ENCODE data around the gene SCNM1.
"Not testable (repeated sequence)": the region's sequence is repeated elsewhere in the genome, so short reads cannot be mapped to it uniquely, and the experiment has no call there.

Gene SCNM1

DNA sequence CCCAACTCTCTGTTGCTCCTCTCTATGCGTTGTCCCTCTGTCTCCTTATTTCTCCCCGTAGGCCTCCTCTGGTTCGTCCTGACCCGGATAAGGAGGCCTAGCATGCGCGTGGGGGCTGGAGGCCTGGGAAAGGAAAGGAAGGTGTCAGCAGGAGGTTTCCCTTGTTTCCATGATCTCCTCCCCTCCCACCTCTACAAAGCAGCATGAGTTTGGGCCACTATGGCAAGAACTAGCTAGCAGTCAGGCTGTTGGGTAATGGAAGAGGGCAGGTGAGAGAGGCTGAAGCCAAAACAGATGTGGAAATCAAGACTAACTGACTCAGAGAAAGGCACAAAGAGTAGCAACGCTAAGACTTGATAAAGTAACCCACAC is 18.8 kb upstream of the SCNM1 start:
- no peak for DNase-seq

DNA sequence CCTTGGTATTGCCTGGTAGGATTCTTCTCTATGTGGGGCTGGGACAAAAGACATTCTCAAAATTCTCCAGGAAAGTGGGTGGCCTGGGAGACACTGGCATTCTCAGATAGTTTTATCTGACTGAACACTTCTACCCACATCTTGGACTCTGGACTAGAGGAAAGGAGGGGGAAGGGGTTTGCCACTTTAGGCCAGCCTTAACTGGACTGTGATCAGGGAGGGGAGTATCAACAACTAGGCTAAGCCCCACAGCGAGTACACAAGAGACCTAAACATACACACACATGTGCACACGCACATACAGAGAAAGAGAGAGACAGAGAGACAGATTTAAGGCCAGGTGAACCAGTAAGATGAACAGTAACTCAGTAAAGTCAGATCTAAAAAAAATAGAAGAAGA is 18.3 kb upstream of the SCNM1 start:
- DNase-seq = no peak

DNA sequence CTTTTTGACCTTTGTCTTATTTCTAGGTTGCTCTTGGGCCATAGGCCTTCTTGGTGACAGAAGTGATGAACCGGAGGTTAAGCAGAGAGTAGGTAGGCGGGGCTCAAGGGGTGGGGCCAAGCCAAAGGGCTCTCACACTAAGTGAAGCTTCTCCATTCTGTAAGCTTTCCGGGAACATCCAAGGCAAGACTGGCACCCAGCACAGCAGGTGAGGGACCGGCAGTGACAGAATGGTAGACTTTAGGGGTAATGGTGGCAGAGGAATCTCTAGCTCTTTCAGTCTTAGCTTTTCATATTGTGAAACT is 9.5 kb upstream of the SCNM1 start, which contains the start of gene TNFAIP8L2:
TNFAIP8L2 (plus strand) TSS at position 135 of the 305 bp plus-strand sequence. CDS start 2,049 bp downstream, outside the sequence.
- DNase-seq = peak; percentile 56

DNA sequence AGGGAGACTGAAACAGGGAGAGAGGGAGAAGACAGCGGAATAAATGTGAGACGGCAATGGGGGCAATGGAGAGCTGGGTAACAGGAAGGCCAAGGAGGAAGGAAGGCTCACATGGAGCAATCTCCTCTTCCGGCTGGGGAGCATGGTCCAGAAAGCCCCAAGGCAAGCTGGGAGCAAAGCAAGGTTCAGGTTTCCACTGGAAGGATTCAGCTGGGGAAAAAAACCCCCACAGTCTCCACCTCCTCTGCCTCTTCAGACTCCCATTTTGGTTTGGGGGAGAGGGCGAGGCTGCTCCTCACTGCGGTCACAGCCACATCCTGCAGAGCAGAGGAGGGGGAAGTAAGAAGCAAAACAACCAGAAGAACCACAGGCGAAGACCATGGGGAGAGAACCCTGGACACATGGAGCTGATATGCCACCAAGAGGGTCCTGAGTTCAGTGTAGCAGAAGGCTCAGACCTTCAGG is 8.8 kb upstream of the SCNM1 start:
- peak; percentile 40 for DNase-seq

DNA sequence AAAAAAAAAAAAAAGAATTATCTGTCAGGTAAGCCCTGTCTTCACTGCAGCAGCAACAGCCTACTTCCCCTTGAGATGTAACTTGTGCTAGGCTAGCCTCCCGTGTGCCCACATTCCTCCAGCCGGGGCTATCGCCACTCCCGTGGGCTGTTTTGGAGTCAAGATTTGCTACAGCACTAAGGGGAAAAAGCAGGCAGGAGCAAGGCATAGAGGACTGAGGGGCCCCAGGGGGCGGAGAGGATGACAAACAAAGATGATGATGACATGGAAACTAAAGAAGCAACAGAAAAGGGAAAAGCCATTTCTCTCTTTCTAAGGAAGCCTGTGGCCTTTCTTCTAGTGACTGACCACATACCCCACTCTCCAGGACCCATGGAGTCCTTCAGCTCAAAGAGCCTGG is 7.6 kb upstream of the SCNM1 start:
- no peak for DNase-seq

DNA sequence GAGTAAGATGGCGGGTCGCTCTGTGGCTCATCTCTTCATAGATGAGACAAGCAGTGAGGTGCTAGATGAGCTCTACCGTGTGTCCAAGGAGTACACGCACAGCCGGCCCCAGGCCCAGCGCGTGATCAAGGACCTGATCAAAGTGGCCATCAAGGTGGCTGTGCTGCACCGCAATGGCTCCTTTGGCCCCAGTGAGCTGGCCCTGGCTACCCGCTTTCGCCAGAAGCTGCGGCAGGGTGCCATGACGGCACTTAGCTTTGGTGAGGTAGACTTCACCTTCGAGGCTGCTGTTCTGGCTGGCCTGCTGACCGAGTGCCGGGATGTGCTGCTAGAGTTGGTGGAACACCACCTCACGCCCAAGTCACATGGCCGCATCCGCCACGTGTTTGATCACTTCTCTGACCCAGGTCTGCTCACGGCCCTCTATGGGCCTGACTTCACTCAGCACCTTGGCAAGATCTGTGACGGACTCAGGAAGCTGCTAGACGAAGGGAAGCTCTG is 7.1 kb upstream of the SCNM1 start:
- no peak for DNase-seq

DNA sequence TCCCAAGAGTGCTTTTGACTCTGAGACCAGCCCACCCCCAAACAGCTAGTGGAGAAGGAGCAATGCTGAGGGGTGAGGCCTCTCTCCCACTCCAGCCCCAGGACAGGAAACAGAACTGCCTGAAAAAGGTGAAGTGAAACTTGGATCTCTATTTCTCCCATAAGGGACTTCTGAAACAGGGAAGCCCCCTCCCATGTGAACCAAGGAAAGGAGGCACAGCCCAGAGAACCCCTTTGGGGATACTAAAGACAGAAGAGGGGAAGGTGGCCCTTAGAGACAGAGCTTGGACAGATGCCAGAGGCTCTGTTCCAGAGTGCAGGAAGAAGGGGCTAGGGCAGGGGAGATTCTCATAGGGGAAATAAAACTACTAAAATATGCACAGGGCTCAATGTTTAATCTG is 6.6 kb upstream of the SCNM1 start:
- DNase-seq = no peak

DNA sequence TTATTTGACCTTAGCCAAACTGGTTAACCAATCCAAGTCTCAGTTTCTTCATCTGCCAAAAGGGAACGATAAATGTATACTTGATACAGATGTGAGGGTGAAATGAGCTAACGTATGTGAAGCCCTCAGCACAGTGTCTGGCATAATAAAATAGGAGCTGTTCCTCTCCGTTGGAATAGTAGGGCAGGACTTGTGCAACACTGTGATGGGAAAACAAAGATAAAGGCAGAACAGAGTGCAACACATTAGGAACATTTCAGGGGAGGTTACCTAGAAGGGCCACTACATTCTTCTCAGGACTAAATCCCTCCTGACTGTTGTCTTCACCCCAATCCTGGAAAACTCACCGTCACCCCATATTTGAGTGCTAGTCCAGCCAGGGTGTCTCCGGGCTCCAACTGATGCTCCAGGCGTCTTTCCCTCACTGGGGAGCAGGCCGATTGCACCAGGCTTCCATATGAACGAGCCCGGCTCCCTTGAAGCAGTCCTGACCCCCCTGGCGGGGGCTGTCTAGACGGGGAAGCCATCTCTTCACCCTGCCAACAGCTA is 1.1 kb upstream of the SCNM1 start:
- DNase-seq = no peak

DNA sequence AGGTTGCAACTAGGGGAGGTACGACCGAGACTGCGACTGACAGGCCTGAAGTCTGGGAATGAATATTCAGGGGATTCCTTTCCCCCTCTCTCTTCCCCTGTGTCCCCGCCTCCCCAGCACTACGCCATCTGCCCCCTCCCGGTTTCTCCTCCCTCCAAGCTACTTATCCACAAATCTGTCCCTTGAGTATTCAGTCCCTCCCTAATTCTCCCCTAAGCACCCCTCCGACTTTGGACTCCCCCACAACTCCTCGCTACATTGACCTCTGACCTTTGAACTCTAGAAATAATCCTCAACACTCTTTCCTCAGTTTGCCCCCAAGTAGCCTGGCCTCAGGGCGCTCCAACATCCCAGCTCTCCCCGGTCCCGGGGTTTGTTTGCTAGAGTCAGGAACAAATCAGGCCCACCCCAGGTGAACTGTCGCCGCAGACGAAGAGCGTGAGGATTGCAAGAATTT is 635 bp upstream of the SCNM1 start:
- DNase-seq = no peak

DNA sequence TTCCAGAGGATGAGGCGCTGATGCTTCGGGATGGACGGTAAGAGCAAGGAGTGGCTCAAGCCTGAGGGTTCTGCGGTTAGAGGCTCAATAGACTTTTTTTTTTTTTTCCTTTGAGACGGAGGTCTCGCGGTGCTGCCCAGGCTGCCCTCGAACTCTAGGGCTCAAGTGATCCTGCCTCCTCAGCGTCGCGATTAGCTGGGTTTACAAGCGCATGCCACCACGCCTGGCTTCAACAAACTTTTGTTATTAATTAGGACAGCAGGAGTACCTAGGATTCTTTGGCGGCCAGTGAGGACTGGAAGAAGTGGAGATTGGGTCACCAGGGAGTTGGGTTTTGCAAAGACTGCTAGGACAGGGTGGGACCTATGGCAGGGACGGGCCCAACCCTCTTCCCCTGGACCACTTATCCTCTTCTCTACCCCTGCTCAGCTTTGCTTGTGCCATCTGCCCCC is 587 bp downstream of the SCNM1 start:
- no peak for DNase-seq

DNA sequence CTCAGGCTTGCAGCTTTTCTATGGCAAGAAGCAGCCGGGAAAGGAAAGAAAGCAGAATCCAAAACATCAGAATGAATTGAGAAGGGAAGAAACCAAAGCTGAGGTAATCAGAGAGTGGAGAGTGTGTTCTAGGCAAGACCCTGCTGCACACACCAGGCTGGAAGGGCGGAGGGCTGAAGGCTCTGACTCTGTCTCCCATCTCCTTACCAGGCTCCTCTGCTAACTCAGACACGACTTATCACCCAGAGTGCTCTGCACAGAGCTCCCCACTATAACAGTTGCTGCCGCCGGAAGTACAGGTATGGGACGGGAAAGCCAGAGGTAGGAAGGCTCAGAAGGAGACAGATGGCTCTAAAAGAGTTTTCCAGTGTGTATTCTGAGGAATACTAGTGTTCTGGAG is 1.2 kb downstream of the SCNM1 start:
- DNase-seq = no peak

DNA sequence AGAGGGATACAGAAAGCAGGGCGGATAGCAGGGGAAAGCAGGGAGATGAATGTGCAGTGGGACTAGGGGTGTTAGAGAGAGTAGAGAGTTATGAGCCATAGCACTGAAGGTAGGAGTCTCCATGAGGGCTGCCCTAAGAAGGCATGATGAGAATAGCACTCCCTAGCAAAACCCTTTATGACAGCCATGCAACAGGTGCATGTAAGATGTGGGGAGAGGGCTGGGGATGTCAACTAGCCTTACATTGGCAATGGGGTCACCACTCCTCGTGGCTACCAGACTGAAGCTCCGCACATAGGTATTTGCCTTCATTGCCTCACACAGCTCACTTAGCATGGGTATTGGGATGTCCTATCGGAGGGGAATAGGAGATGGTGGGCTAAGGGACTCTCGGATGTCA is 5.2 kb downstream of the SCNM1 start:
- DNase-seq = no peak

DNA sequence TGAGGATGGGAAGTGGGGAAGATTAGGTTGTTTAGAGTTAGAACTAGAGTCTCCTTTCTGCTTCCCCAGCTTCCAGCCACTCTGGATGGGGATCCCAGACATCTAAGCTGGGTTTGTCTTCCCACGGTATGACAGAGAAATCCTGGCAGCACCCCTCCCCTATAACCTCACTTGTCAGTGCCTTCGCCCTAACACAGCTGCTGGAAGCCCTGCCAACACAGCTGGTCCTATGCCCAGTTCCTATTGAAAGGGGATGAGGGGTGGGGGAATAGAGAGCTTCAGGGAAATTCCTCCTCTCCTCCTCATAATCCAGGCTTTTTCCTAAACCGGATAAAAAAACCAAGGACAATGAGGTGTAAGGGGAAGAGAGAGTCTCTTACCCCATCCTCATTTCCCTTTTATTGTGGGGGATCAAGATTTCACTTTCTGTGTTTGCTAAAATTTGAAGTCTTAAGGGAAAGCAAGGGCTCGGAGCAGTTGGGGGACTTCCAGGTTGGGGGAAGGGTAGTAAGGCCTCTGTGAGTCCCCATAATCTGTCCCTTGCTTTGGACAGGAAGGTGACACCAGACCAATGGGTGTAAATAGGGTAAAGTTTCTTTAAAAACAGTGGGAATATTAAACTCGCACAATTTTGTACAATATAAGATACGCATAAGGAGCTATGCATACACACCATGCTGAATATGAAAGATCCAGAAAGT is 9.2 kb downstream of the SCNM1 start:
- no peak for DNase-seq

DNA sequence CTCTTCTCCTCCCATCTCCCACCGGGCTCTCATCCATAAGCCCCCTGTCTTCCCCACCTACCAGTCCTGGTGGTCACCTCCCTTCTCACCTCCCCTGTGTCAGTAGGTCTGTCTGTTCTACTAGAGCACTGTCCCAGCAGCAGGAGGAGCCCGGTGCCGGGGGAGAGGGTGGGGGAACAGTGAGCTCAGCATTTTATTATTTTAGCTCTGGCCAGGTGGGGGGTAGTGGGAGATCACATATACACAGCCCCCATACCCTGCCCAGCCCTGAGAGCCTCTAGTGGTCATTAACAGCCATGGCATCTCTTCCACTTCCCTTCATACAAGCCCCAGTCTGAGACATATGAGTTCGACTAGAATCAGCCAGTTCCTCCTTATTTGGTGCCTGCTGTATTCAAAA is 9.9 kb downstream of the SCNM1 start, which contains the start of gene TMOD4:
TMOD4 (minus strand) TSS at position 119 of the 400 bp plus-strand sequence. CDS start 1,106 bp downstream, outside the sequence.
- DNase-seq = no peak

DNA sequence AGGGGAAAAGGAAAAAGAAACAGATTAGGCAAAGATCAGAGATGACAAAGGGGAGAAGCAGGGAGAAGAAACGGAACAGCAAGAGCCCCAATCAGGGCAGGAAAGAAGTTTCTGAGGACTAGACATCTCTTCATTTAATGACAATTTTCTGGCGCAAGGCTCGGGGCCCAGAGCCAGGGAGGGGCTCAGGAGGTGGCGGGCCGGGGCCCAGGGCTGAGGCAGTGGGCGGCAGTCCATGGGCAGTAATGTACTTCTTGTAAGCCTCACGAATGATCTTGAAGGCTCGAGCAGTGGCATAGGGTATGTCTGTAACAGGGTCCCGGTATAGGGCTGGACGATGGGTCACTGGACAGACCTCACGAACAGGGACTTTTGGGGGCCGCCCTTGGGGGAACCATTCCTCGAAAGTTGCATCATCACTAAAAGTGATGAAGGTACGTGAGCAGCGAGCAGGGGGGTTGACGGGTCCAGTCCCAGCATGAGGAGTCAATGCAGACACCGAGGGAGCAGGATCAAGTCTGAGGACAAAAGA is 10.6 kb downstream of the SCNM1 start:
- no peak for DNase-seq

DNA sequence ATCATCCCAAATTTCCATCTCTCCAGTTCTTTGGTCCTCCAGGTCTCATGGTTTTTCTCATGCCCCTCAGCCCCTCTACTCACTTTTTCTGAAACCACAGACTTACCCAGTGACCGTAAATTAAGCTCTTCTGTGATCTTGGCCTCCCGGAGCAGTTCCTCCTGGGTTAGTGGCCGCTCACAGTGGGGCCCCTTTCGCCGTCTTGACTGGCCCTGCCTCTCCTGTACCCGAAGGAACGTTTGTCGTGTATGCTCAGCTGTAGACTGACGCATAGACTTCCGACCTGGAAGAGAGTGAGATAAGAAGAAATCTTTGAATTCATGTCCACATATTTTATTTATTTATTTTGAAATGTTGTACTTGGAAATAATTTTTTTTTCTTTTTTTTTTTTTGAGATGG is 18.3 kb downstream of the SCNM1 start:
- DNase-seq = no peak

DNA sequence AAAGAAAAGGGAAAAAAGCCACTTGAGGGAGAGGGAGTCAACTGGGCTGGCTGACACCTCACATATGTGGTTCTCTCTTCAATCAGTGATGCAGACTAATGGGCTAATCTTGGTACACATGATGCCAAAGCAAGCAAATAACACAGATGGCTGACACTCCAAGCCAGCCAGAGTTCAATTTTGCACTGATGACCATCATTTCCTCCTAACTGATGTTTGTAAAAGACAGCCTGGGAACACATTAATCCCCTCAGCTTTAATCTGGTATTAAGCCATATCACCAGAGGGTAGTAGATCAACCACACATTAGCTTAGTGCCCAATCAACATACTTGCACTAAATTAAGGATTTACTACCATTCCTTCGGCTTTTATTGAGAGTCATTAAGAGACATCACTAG is 21.3 kb downstream of the SCNM1 start:
- no peak for DNase-seq

DNA sequence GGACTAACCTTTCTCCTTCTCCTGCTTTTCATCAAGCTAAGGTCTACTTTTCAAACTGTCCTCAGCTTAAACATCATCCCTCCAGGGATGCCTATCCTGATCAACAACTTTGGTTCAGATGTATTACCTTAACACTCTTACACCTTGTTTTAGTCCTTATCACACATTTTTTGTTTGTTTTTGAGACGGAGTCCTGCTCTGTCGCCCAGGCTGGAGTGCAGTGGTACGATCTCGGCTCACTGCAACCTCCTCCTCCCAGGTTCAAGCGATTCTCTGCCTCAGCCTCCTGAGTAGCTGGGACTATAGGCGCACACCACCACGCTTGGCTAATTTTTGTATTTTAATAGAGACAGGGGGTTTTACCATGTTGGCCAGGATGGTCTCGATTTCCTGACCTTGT is 22.7 kb downstream of the SCNM1 start:
- not testable (repeated sequence) for DNase-seq

DNA sequence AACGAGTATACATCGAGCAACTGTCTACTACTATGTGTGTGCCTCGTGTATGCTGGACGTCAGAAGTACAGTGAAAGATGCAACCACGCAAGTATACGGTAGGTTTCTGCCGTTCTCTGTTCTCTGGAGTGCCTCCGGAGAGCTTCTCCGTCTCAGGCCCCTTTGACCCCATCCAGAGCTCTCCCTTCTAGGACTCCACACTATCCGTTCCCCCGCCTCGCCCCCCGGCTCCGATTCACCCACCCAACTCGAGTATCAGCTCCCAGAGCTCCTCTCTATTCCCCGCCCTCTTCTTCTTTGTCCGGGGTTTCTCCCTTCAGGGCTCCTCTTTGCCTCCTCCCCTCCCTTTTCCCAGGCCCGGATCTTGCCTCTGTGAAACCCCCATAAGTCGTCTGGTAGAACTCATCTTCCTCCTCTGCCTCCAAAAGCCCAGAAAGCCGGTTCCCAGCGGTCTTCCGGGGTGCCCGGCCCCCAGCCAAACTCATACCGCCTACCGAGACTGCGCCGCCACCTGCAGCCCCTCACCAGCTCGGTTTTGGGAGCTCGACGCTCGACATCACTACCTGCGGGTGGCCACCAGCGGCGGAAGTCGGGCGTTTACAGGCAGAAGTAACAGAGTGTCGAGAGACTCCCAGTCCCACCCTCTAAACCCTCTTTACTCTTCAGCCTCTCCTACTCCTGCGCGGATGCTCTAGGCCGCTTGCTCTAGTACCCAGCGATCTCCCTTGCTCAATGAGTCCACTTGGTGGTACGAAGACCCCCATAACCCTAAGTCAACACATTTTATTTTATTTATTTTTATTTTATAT is 23.9 kb downstream of the SCNM1 start, which contains the start of gene VPS72:
VPS72 (minus strand) TSS at position 561 of the 809 bp plus-strand sequence; CDS start at position 485, 76 bp downstream.
- DNase-seq = peak; percentile 77

DNA sequence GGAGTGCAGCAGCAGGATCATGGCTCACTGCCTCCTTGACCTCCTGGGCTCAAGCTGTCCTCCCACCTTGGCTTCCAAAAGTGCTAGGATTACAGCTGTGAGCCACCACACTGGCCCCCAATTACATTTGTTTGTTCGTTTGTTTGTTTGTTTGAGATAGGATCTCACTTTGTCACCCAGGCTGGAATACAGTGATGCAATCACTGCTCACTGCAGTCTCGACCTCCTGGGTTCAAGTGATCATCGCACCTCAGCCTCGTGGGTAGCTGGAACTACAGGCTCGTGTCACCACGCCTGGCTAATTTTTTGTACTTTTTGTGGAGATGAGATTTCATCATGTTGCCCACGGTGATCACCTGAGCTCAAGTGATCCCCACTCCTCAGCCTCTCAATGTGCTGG is 26.1 kb downstream of the SCNM1 start:
- DNase-seq = no peak

DNA sequence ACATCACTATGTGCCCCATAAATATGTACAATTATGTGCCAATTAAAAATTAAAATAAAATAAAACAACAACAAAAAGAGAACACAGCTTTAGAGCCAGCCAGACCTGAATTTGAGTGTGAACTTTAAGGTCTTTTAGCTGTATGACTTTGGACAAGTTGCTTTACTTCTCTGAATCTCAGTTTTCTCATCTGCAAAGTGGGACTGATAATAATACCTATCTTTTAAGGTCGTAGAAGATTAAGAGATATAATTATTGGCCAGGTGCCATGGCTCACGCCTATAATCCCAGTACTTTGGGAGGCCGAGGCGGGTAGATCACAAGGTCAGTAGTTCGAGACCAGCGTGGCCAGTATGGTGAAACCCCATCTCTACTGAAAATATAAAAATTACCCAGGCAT is 27.4 kb downstream of the SCNM1 start:
- no peak for DNase-seq

DNA sequence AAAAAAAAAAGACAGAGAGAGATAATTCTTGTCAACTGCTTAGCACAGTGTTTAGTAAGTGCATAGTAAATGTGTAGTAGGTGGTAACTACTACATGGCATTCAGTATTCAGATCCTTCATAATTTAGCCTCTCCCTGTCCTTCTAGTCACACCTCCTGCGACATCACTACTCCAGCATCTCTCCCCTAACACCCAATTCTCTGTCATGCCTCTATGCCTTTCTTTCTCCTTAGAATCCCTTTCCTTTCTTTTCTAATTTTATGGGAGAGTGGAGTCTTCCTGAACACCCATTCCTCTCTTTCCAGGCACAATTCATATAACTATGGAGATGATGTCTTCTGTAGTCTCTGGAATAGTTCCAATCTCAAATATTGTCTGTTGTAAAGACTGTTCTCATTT is 27.9 kb downstream of the SCNM1 start:
- no peak for DNase-seq
